Tibial artery (tissue), 4 donors: ENCODE measurements around the gene PRKCD.

Experiments
- DNase-seq, 2 donors: peaks; one replicate each; pipeline ENCODE4 v3.0.0-alpha.2; 2019
- H3K27ac ChIP-seq, 2 donors: fragments of 200-600 bp; sonication (generic) in 1 of 2; 1 replicate in 1 of 2; 2 replicates in 1 of 2; pipeline ENCODE4 v1.5.1; 2018 to 2019; ENCODE audit warnings: mild to moderate bottlenecking in 1 of 2
- H3K27me3 ChIP-seq, 2 donors: fragments of 200-600 bp; sonication (generic) in 1 of 2; one replicate each; pipeline versions ENCODE4 v1.5.1 to v1.6.0; 2016 to 2019
- H3K36me3 ChIP-seq, 3 donors: fragments of 200-600 bp; sonication (generic) in 2 of 3; one replicate each; pipeline ENCODE4 v1.5.1; 2016 to 2019; ENCODE audit warnings: mild to moderate bottlenecking in 2 of 3
- H3K4me1 ChIP-seq, 4 donors: fragments of 200-600 bp; sonication (generic) in 2 of 4; 1 replicate in 3 of 4; 2 replicates in 1 of 4; pipeline ENCODE4 v1.5.1; 2016 to 2019
- H3K4me3 ChIP-seq, 2 donors: fragments of 200-600 bp; sonication (generic) in 1 of 2; 1 replicate in 1 of 2; 2 replicates in 1 of 2; pipeline ENCODE4 v1.5.1; 2018 to 2019; ENCODE audit warnings: mild to moderate bottlenecking in 2 of 2
- H3K9me3 ChIP-seq, 3 donors: fragments of 200-600 bp; sonication (generic) in 1 of 3; one replicate each; pipeline ENCODE4 v1.5.1; 2016 to 2019
- CTCF ChIP-seq, 2 experiments: fragments of 200-600 bp in 1 of 2; fragments of 450-650 bp in 1 of 2; IDR thresholded peaks; one replicate each; pipeline ENCODE4 v1.5.1; 2017 to 2019; ENCODE audit warnings: antibody characterized with exemption in 2 of 2, mild to moderate bottlenecking in 1 of 2, moderate library complexity in 1 of 2
- intact Hi-C: fragments of 100-400 bp; cut with DNase I; formaldehyde crosslinking; loops from one replicate; pipeline ENCODE4 v1.15.0; 2023; ENCODE audit warnings: low total_unique reads

PRKCD gene

GRCh38 chr3:53171064-53171418 lies 10.0 kb downstream of the PRKCD start:
- H3K4me1 ChIP-seq = peaks cover 0 to 50% (median 19%) of the 10 kb centered on the region in 4 donors
- no peak overlapping the region for H3K4me3 ChIP-seq
- intact Hi-C loops = no loop called here
- DNase-seq = no peak
- no peaks in the 10 kb centered on the region for H3K27me3 ChIP-seq
- H3K9me3 ChIP-seq = no peaks in the 10 kb centered on the region
- no peak overlapping the region for H3K27ac ChIP-seq
- H3K36me3 ChIP-seq = peaks cover 0 to 32% (median 0%) of the 10 kb centered on the region in 3 donors
- TF ChIP-seq CTCF (IDR thresholded peaks at IDR 0.05) = no peak

GRCh38 chr3:53171827-53172505 lies 11.0 kb downstream of the PRKCD start:
- Histone ChIP-seq H3K9me3 (no peaks in the 10 kb centered on the region), H3K27me3 (no peaks in the 10 kb centered on the region), H3K27ac (no peak overlapping the region), H3K4me1 (peaks cover 0 to 42% (median 11%) of the 10 kb centered on the region in 4 donors), H3K36me3 (peaks cover 0 to 35% (median 0%) of the 10 kb centered on the region in 3 donors), H3K4me3 (no peak overlapping the region)
- no peak for TF ChIP-seq CTCF (IDR thresholded peaks at IDR 0.05)
- intact Hi-C loops = no loop called here
- DNase-seq = no peak

- no peak for DNase-seq
- no peak overlapping the region for H3K4me3 ChIP-seq
- intact Hi-C loops = no loop called here
- no peak overlapping the region for H3K27ac ChIP-seq
- H3K4me1 ChIP-seq = peaks cover 0 to 38% (median 4%) of the 10 kb centered on the region in 4 donors
- H3K9me3 ChIP-seq = no peaks in the 10 kb centered on the region
- TF ChIP-seq CTCF (IDR thresholded peaks at IDR 0.05) = no peak
- H3K27me3 ChIP-seq = no peaks in the 10 kb centered on the region
- peaks cover 0 to 37% (median under 1%) of the 10 kb centered on the region in 3 donors for H3K36me3 ChIP-seq
Measured at GRCh38 chr3:53173107-53173506, 12.1 kb downstream of the PRKCD start.

GRCh38 chr3:53174346-53175250 lies 13.6 kb downstream of the PRKCD start:
- intact Hi-C loops = no loop called here
- H3K36me3 ChIP-seq = peaks cover 13 to 52% (median 15%) of the 10 kb centered on the region in 3 donors
- no peak overlapping the region for H3K27ac ChIP-seq
- peaks cover 0 to 26% (median 3%) of the 10 kb centered on the region in 4 donors for H3K4me1 ChIP-seq
- no peak overlapping the region for H3K4me3 ChIP-seq
- DNase-seq = no peak
- H3K27me3 ChIP-seq = no peaks in the 10 kb centered on the region
- no peak for TF ChIP-seq CTCF (IDR thresholded peaks at IDR 0.05)
- H3K9me3 ChIP-seq = no peaks in the 10 kb centered on the region

GRCh38 chr3:53175613-53176540 lies 14.9 kb downstream of the PRKCD start:
- H3K27ac ChIP-seq = no peak overlapping the region
- intact Hi-C loops = no loop called here
- H3K4me1 ChIP-seq = peaks cover 0 to 13% (median 3%) of the 10 kb centered on the region in 4 donors
- no peak overlapping the region for H3K4me3 ChIP-seq
- no peaks in the 10 kb centered on the region for H3K27me3 ChIP-seq
- H3K9me3 ChIP-seq = no peaks in the 10 kb centered on the region
- TF ChIP-seq CTCF (IDR thresholded peaks at IDR 0.05) = no peak
- peaks cover 26 to 65% (median 28%) of the 10 kb centered on the region in 3 donors for H3K36me3 ChIP-seq
- DNase-seq = no peak
